Neural cell (in vitro differentiated cells): ENCODE results near the gene CD4. TPM values are rescaled to one million over a fixed set of nuclear protein-coding genes. Genes with fewer than 3 reads are reported as not detected.

Experiments
- H2AFZ ChIP-seq: fragments of 200-600, 300-800 bp; sonication (generic), shearing (Covaris generic); 2 replicates; pipeline ENCODE4 v1.6.0; 2014; ENCODE audit warnings: low read depth, mild to moderate bottlenecking, antibody characterized with exemption, low read length, moderate library complexity
- H3F3A ChIP-seq: fragments of 200-600 bp; shearing (Covaris generic); 2 replicates; pipeline ENCODE4 v1.6.1; 2016; ENCODE audit warnings: mild to moderate bottlenecking, moderate library complexity, mixed read lengths, antibody characterized with exemption, low read length; ENCODE audit not compliant: insufficient read depth, poor library complexity, severe bottlenecking
- H3K27ac ChIP-seq: fragments of 200-600, 300-800 bp; sonication (generic), shearing (Covaris generic); 2 replicates; pipeline ENCODE4 v1.5.1; 2014; ENCODE audit warnings: mild to moderate bottlenecking, low read length, moderate library complexity
- H3K27me3 ChIP-seq: fragments of 300-800, 200-600 bp; sonication (generic), shearing (Covaris generic); 2 replicates; pipeline ENCODE4 v1.6.0; 2014; ENCODE audit warnings: mild to moderate bottlenecking, low read depth, low read length, moderate library complexity; ENCODE audit not compliant: insufficient read depth
- H3K36me3 ChIP-seq: fragments of 300-800, 200-600 bp; sonication (generic), shearing (Covaris generic); 2 replicates; pipeline ENCODE4 v1.5.1; 2014; ENCODE audit warnings: mild to moderate bottlenecking, antibody characterized with exemption, low read length, moderate library complexity; ENCODE audit not compliant: insufficient read depth
- H3K4me2 ChIP-seq: fragments of 300-800, 200-600 bp; sonication (generic), shearing (Covaris generic); 2 replicates; pipeline ENCODE4 v1.6.0; 2014; ENCODE audit warnings: mild to moderate bottlenecking, low read length
- H3K4me3 ChIP-seq: fragments of 300-800, 200-600 bp; sonication (generic), shearing (Covaris generic); 2 replicates; pipeline ENCODE4 v1.5.1; 2014; ENCODE audit warnings: mild to moderate bottlenecking, low read length, moderate library complexity
- H3K79me2 ChIP-seq: fragments of 200-600 bp; shearing (Covaris generic); replicated peaks from 2 replicates; pipeline ENCODE4 v1.6.0; 2014; ENCODE audit warnings: mild to moderate bottlenecking, low read length, moderate library complexity; ENCODE audit not compliant: insufficient read depth
- H3K9ac ChIP-seq: fragments of 300-800, 200-600 bp; sonication (generic), shearing (Covaris generic); 2 replicates; pipeline ENCODE4 v1.6.1; 2016; ENCODE audit warnings: mild to moderate bottlenecking, low read length, mixed read lengths
- H3K9me2 ChIP-seq: fragments of 200-600 bp; shearing (Covaris generic); 2 replicates; pipeline ENCODE4 v1.6.1; 2016; ENCODE audit warnings: mild to moderate bottlenecking, low read length, mixed read lengths; ENCODE audit not compliant: insufficient read depth
- H3K9me3 ChIP-seq: fragments of 200-600, 300-800 bp; sonication (generic), shearing (Covaris generic); 2 replicates; pipeline ENCODE4 v1.6.1; 2016; ENCODE audit warnings: mild to moderate bottlenecking, mixed run types, low read length, moderate library complexity, mixed read lengths
- H4K20me1 ChIP-seq: fragments of 200-600 bp; shearing (Covaris generic); 2 replicates; pipeline ENCODE4 v1.6.1; 2016; ENCODE audit warnings: mild to moderate bottlenecking, mixed run types; ENCODE audit not compliant: insufficient read depth
- EP300 ChIP-seq: fragments of 450-650 bp; conservative IDR thresholded peaks from 2 replicates; pipeline ENCODE4 v1.6.1; 2014; ENCODE audit warnings: antibody characterized with exemption, mild to moderate bottlenecking, moderate library complexity; ENCODE audit not compliant: poor library complexity, severe bottlenecking
- EZH2 ChIP-seq: fragments of 200-600, 300-800 bp; shearing (Covaris generic), sonication (generic); IDR thresholded peaks from 2 replicates; pipeline ENCODE4 v1.6.1; 2014; ENCODE audit warnings: antibody characterized with exemption, low read length, borderline replicate concordance, mild to moderate bottlenecking; ENCODE audit not compliant: insufficient read depth, poor library complexity, severe bottlenecking
- MXI1 ChIP-seq: fragments of 450-650 bp; conservative IDR thresholded peaks from 2 replicates; pipeline ENCODE4 v1.6.1; 2014; ENCODE audit warnings: antibody characterized with exemption, mild to moderate bottlenecking; ENCODE audit not compliant: poor library complexity, severe bottlenecking
- POLR2AphosphoS5 ChIP-seq: IDR thresholded peaks from 2 replicates; pipeline ENCODE4 v1.6.1; 2012
- RAD21 ChIP-seq: fragments of 450-650 bp; conservative IDR thresholded peaks from 2 replicates; pipeline ENCODE4 v1.6.1; 2014; ENCODE audit warnings: antibody characterized with exemption, mild to moderate bottlenecking, moderate library complexity
- SMC3 ChIP-seq: fragments of 450-650 bp; conservative IDR thresholded peaks from 2 replicates; pipeline ENCODE4 v1.6.1; 2014; ENCODE audit warnings: antibody characterized with exemption, mild to moderate bottlenecking, moderate library complexity; ENCODE audit not compliant: poor library complexity
- TAF1 ChIP-seq: IDR thresholded peaks from 2 replicates; pipeline ENCODE4 v1.6.1; 2012; ENCODE audit warnings: low read depth
- polyA plus RNA-seq: library from polyadenylated mRNA; depleted of rRNA; stranded (reverse); fragments of >200 nt; gene quantifications from 2 replicates; pipeline ENCODE4 v1.2.3, GENCODE V29; 2014
- TF ChIP-seq, protein P1 (sequence below): IDR thresholded peaks from 2 replicates; pipeline ENCODE4 v1.6.1; 2012; ENCODE audit warnings: borderline replicate concordance
- TF ChIP-seq, protein P2 (sequence below): fragments of 450-650 bp; IDR thresholded peaks from 2 replicates; pipeline ENCODE4 v1.5.1; 2014; ENCODE audit warnings: antibody characterized with exemption, mild to moderate bottlenecking, moderate library complexity; ENCODE audit not compliant: poor library complexity, severe bottlenecking

CD4 gene
- polyA plus RNA-seq, 1 donor from 2014 or later: not detected

DNA sequence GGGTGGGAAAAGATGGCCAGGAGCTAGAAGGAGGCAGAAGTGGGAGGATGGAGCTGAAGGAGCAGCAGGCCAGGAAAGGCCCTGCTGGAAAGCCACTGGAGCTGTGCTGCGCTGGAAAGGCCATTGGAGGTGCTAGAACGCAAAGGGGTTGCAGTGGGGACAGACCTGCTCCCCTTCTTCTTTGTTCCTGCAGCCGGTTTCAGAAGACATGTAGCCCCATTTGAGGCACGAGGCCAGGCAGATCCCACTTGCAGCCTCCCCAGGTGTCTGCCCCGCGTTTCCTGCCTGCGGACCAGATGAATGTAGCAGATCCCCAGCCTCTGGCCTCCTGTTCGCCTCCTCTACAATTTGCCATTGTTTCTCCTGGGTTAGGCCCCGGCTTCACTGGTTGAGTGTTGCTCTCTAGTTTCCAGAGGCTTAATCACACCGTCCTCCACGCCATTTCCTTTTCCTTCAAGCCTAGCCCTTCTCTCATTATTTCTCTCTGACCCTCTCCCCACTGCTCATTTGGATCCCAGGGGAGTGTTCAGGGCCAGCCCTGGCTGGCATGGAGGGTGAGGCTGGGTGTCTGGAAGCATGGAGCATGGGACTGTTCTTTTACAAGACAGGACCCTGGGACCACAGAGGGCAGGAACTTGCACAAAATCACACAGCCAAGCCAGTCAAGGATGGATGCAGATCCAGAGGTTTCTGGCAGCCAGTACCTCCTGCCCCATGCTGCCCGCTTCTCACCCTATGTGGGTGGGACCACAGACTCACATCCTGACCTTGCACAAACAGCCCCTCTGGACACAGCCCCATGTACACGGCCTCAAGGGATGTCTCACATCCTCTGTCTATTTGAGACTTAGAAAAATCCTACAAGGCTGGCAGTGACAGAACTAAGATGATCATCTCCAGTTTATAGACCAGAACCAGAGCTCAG is 30.0 kb downstream of the CD4 start:
- H3F3A ChIP-seq: no peaks in the 10 kb centered on the region
- H3K9ac ChIP-seq: peak overlapping the region; percentile 88
- no peaks in the 10 kb centered on the region for H4K20me1 ChIP-seq
- no peak overlapping the region for H2AFZ ChIP-seq
- no peaks in the 10 kb centered on the region for H3K27me3 ChIP-seq
- no peaks in the 10 kb centered on the region for H3K9me2 ChIP-seq
- peak overlapping the region; percentile 88 for H3K27ac ChIP-seq
- H3K9me3 ChIP-seq: no peaks in the 10 kb centered on the region
- TF ChIP-seq POLR2AphosphoS5: no peak
- no peaks in the 10 kb centered on the region for H3K36me3 ChIP-seq
- H3K4me2 ChIP-seq: no peak overlapping the region
- no peak overlapping the region for H3K4me3 ChIP-seq
- H3K79me2 ChIP-seq: peaks cover 25% of the 10 kb centered on the region

DNA sequence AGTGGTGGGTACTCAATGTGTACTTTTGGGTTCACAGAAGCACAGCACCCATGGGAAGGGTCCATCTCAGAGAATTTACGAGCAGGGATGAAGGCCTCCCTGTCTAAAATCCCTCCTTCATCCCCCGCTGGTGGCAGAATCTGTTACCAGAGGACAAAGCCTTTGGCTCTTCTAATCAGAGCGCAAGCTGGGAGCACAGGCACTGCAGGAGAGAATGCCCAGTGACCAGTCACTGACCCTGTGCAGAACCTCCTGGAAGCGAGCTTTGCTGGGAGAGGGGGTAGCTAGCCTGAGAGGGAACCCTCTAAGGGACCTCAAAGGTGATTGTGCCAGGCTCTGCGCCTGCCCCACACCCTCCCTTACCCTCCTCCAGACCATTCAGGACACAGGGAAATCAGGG is 30.8 kb downstream of the CD4 start:
- Histone ChIP-seq H3K79me2 (peaks cover 25% of the 10 kb centered on the region), H3K9ac (peak overlapping the region; percentile 88), H3K9me3 (no peaks in the 10 kb centered on the region), H3K27ac (peak overlapping the region; percentile 88), H3K4me2 (no peak overlapping the region), H2AFZ (no peak overlapping the region), H3K4me3 (peak overlapping the region; percentile 70), H4K20me1 (no peaks in the 10 kb centered on the region), H3K9me2 (no peaks in the 10 kb centered on the region), H3K27me3 (no peaks in the 10 kb centered on the region), H3K36me3 (no peaks in the 10 kb centered on the region), H3F3A (peaks cover 5% of the 10 kb centered on the region)
- TF ChIP-seq MXI1 (no peak), TAF1 (no peak), EZH2 (no peak), RAD21 (no peak), SMC3 (no peak), EP300 (no peak), POLR2AphosphoS5 (no peak)
- TF ChIP-seq, protein P1, sequence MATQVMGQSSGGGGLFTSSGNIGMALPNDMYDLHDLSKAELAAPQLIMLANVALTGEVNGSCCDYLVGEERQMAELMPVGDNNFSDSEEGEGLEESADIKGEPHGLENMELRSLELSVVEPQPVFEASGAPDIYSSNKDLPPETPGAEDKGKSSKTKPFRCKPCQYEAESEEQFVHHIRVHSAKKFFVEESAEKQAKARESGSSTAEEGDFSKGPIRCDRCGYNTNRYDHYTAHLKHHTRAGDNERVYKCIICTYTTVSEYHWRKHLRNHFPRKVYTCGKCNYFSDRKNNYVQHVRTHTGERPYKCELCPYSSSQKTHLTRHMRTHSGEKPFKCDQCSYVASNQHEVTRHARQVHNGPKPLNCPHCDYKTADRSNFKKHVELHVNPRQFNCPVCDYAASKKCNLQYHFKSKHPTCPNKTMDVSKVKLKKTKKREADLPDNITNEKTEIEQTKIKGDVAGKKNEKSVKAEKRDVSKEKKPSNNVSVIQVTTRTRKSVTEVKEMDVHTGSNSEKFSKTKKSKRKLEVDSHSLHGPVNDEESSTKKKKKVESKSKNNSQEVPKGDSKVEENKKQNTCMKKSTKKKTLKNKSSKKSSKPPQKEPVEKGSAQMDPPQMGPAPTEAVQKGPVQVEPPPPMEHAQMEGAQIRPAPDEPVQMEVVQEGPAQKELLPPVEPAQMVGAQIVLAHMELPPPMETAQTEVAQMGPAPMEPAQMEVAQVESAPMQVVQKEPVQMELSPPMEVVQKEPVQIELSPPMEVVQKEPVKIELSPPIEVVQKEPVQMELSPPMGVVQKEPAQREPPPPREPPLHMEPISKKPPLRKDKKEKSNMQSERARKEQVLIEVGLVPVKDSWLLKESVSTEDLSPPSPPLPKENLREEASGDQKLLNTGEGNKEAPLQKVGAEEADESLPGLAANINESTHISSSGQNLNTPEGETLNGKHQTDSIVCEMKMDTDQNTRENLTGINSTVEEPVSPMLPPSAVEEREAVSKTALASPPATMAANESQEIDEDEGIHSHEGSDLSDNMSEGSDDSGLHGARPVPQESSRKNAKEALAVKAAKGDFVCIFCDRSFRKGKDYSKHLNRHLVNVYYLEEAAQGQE: no peak
- TF ChIP-seq, protein P2, sequence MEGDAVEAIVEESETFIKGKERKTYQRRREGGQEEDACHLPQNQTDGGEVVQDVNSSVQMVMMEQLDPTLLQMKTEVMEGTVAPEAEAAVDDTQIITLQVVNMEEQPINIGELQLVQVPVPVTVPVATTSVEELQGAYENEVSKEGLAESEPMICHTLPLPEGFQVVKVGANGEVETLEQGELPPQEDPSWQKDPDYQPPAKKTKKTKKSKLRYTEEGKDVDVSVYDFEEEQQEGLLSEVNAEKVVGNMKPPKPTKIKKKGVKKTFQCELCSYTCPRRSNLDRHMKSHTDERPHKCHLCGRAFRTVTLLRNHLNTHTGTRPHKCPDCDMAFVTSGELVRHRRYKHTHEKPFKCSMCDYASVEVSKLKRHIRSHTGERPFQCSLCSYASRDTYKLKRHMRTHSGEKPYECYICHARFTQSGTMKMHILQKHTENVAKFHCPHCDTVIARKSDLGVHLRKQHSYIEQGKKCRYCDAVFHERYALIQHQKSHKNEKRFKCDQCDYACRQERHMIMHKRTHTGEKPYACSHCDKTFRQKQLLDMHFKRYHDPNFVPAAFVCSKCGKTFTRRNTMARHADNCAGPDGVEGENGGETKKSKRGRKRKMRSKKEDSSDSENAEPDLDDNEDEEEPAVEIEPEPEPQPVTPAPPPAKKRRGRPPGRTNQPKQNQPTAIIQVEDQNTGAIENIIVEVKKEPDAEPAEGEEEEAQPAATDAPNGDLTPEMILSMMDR: no peak
